NCI-H2171 (cell line): ENCODE measurements around the gene PLA2G4D.
"Not testable (repeated sequence)": the region's sequence is repeated elsewhere in the genome, so short reads cannot be mapped to it uniquely, and the experiment has no call there.

ENCODE experiments used
- DNase-seq: peaks from one replicate; lab custom pipeline; 2025; lab: John Stamatoyannopoulos, UW

PLA2G4D gene

DNA sequence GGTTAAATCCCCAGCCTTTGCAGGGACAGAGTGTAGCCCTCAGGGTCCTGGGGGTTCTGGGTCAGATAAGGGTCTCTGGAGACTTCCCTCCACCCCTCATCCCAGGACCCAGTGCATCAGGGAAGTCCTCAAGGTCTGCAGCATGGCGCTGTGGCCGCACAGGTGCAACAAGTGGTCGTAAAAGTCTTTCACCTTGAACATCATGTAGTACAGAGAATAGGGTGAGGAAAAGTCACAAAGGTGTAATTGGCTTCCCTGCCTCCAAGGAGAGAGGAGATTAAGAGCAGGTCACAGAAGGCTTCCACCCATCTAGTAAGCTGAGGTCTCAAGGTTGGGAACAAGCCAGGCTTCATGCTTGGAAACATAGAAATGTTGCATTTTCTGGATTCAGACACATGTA is 29.2 kb upstream of the PLA2G4D start:
- no peak for DNase-seq

GRCh38 chr15:42121682-42122081 is 27.3 kb upstream of the PLA2G4D start:
- DNase-seq = no peak

- DNase-seq = no peak
Observed at GRCh38 chr15:42121021-42121420, 26.7 kb upstream of the PLA2G4D start.

DNA sequence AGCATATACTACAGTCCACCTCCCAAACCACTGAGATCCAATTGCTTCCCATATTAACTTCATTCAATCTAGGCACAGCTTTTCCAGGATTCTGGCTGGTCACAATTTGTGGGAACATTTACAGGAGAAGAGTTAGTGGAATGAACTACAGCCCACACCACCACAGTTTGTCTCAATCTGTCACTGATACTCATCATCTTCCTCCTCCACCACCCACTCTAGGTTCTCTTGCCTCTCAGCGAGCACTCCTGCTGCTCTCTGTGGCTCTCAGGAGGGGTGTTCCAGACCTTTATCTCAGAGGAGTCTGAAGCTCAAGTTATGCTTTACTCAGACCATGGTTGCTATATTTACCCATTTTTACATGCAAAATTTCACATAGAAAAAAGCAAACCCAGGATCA is 25.9 kb upstream of the PLA2G4D start:
- no peak for DNase-seq

DNA sequence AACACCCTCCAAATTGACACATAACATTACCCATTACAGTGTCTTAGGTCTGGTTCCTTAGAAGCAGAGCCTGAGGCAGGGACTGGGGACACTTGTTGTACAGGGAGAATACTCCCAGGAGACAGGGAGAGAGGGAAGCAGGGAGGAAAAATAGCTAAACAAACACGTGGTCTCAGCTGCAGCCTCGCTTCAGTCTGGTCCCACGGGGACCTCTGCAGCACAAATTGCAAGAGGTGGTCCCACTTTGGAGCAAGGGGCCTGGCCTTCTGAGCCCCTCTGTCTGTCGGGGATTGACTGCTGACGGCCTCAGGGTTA is 25.0 kb upstream of the PLA2G4D start:
- peak; percentile 26 for DNase-seq

- DNase-seq = no peak
Observed at GRCh38 chr15:42118650-42119445, 24.5 kb upstream of the PLA2G4D start.

DNA sequence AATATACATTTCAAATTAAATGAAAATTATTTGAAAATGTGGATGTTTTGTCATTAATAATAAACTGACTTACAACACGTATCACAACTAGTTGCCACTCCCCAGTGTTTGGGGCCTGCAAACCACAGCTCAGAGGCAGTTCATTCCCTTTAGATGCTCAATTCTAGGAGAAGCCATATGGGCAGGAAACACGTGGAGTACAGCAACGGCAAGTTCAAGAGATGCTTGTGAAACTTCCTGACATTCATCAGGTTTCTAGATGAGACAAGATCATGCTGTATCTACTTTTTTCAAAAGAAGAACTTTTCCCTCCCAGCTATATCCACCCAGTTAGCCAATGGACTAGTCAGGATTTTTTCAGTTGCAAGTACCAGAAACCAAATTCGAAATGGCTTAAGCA is 17.6 kb upstream of the PLA2G4D start:
- no peak for DNase-seq

- no peak for DNase-seq
Observed at GRCh38 chr15:42110367-42110766, 16.0 kb upstream of the PLA2G4D start.

DNA sequence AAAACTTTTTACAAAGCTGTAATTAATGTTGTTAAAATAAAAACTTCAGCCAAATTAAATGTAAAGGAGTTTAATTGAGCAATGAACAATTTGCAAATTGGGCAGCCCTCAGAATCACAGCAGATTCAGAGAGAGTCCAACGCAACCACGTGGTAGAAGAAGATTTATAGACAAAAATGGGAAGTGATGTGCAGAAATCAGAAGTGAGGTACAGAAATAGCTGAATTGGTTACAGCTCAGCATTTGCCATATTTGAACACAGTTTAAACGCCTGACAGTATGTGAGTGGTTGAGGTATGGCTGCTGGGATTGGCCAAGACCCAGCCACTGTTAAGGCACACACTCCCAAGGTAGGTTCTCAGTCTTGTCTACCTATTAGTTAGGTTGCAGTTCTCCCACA is 14.4 kb upstream of the PLA2G4D start:
- no peak for DNase-seq

DNA sequence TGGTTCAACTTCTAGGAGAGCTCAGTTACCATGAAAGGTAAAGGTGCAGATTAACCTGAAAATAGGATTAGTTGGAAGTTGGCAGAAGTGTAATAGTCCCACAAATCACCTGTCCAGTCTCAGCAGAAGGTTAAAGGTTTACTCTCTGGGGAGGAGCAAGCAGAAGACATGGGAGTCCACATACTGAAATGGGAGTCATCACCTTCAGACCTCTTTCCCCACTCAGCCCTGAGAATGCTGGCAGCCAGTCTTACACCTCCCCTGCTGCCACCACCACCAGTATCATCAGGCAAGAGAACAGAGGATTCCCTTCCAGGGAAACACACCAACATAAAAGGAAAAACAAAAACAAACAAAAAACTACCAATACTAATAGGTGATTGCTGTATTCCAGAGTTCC is 13.8 kb upstream of the PLA2G4D start:
- DNase-seq = no peak

DNA sequence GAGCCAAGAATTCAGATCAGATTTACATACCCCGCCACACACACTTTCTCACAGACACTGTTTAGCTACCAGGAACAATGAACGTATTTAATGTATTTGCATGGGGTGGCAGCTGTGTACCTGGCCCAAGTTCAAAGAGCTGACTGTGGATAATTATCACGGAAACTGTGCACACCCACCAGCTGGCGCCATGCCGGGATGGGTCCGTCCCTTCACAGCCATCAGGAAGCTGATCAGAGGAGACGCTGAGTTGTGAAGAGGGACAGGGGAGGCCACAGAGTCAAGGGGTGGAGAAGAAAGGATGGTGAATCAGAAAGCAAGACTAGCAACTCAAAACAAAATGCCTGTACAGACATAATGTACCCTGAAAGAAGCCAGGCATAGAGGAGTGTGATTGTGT is 13.1 kb upstream of the PLA2G4D start:
- DNase-seq = peak; percentile 83

DNA sequence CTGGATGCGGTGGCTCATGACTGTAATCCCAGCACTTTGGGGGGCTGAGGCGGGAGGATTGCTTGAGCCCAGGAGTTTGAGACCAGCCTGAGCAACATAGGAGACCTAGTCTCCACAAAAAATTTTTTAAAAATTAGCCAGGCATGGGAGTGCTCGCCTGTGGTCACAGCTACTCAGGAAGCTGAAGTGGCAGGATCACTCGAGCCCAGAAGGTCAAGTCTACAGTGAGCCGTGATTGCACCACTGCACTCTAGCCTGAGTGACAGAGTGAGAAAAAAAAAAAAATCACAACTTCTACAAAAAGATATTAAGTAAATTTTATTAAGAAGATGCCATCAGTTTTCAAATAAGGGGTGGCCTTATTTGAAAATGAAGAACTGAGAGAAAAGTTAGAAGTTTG is 11.9 kb upstream of the PLA2G4D start:
- DNase-seq = no peak

DNA sequence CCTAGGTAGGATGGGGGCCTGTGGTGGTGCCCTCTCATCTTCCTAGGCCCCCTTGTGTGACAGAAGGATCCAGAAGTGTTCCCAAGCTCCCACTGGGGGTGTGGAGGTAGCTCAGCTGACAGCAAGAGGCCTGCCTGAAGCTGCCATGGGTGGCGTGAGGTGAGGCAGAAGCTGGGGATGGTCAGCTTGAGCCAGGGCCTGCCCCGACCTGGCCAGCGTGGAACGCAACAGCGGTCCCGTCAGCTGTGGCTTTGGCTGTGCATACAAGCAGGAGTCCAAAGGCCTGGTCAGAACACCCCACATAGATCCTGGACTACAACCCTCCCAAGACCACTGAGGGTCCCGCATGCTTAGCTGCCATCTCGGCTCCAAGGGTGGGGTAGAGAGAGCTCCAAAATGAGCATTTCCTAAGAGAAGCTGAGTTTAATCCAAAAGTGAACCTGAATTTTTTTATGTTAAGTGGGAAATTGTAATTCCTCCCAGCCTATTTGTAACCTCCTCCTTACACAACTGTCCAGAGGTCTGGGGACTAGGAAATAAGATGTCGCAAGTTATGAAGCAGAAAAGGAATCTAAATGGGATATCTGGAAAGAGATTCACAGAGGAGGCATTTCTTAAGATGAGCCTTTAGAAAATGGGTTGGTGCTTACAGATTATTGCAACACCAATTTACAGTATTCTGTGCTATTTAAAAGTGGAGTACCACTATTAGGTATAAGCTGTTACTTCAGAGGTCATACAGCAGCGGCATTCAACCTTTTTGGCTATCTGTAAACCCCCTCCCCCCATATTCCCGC is 9.9 kb upstream of the PLA2G4D start:
- DNase-seq = no peak

DNA sequence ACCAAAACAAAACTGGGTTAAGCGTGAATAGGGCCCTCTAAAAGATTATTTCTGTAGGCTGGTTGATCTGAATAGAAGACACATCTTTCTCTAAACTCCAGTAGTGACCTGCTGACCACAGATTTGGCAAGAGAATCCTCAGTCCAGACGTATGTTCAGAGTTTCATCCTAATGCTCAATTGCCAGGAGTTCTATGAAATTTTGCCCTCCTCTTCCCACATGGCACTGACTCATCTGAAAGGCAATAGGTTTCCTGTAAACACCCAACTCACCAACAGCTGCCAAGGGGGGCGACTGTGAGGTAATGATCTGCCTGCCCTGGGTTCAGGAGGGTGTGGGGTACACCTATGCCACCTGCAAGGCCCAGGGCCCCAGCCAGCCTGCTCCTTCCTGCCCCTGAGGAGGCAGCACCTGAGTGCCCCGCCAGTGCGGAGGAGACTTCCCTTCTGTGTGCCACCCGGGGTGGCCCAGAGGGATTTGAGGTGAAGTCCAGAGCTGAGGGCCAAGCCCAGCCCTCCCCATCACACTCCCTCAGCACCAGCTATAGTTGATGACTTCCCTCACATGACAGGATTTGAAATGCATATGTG is 8.4 kb upstream of the PLA2G4D start:
- no peak for DNase-seq

GRCh38 chr15:42101861-42102260 is 7.5 kb upstream of the PLA2G4D start:
- no peak for DNase-seq

DNA sequence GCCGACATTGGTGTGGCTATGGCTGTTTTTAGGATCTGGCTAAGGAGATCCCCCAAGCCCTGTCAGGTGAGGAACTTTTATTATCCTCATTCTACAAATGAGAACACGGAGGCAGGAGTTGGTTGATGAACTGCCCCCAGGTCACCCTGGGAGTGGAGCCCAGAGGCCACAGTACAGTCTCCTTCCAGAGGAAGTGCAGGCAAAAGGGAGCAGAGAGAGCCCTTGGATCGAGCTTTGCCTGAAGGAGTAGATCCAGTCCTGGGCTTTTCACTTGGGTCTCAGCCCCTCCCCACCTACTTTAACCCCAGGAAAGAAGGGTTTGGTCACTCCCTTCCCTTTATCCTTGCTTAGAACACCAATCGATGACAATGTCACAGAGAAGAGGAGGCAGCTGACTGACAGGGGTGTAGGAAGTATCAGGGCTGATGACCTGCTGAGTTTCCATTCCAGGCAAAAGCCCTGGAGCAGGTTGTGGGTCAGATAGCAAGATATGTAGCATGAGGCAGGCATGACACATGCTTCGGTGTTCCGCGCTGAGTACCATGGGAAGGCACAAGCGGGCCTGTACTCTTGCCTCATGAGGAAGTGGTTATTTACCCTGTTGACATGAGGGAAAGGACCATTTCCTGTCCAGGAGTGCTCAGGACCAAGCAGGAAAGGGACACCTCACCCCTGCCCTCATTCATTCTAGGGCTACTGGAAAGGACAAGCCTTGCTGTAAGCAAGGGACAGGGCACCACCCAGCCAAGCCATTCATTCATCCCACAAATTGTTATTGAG is 5.8 kb upstream of the PLA2G4D start:
- no peak for DNase-seq

GRCh38 chr15:42097018-42097417 is 2.7 kb upstream of the PLA2G4D start:
- DNase-seq = no peak

- no peak for DNase-seq
Observed at GRCh38 chr15:42093966-42094365, 396 bp downstream of the PLA2G4D start.

DNA sequence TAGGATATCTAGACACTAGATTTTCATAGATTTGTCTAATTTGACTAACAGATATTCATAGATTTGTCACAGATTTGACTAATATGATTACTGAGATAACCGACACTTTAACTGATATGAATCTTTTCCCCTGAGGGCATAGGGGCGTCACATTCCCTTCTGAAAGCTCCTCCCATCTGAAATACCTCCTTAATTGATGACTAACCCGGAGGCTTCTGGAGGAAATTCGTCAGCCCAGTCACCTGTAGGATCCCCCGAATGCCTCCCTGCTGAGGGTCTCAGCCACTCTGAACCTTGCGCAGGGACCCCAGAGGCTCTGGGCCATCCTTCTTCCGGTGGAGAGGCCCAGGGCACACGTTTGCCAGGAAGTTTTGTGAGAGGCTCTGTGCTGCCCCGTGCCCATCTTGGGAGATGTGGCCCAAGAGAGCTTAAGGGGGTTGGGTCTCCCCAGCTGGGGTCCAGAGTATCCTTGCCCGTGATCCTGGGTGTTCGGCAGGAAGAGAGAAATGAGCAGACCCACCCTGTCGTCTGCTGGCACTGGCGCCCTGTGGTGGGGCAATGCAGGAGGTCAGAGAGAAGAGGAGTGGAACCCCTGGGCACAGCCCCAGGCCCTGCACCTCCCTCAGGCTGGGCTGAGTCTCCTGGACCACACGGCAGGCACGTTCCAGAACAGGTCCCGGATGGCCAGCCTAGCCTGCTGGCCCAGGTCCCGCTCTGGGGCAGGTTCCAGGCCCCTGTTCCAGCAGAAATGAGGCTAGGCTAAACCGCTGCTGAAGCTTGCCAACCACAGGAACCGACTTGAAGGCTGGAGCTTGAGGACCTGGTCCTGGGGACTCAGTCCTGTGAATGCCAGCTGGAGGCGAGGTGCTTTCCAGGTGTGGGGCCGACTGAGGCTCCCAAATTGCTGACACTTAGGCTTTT is 1.7 kb downstream of the PLA2G4D start:
- no peak for DNase-seq

GRCh38 chr15:42091753-42092397 is 2.5 kb downstream of the PLA2G4D start:
- DNase-seq = not testable (repeated sequence)

GRCh38 chr15:42090781-42091180 is 3.6 kb downstream of the PLA2G4D start:
- DNase-seq = no peak
